Spleen (tissue), 7 donors: Measurements from ENCODE around the gene HINT3.
"Not testable (repeated sequence)": the region's sequence is repeated elsewhere in the genome, so short reads cannot be mapped to it uniquely, and the experiment has no call there.

Experiments used
- CTCF ChIP-seq, 11 experiments: fragments of 200-600 bp in 7 of 11; fragments of 450-650 bp in 4 of 11; sonication (generic) in 4 of 11; IDR thresholded peaks in 8 of 11; conservative IDR thresholded peaks in 3 of 11; 1 replicate in 7 of 11; 2 replicates in 4 of 11; pipeline versions ENCODE4 v1.4.0 to v1.8.0; 2016 to 2021; ENCODE audit warnings: antibody characterized with exemption in 11 of 11, inconsistent platforms in 4 of 11, mild to moderate bottlenecking in 1 of 11
- POLR2A ChIP-seq, 3 donors: fragments of 450-650 bp; IDR thresholded peaks; one replicate each; pipeline ENCODE4 v1.5.1; 2017; ENCODE audit warnings: antibody characterized with exemption in 3 of 3, mild to moderate bottlenecking in 1 of 3
- POLR2AphosphoS5 ChIP-seq, 3 donors: sonication (generic); formaldehyde crosslinking; IDR thresholded peaks; one replicate each; pipeline ENCODE4 v1.5.1; 2017; ENCODE audit warnings: antibody characterized with exemption in 3 of 3
- donor health status: DM: no; HTN: no; CAD: no; lungs with moderate emphysema.
- donor health status: DM: no; HTN: no; CAD: no.
- donor health status: DM: no; HTN: no; CAD: no.

GRCh38 chr6:126023474-126023873 lies 66.9 kb downstream of the HINT3 start:
- TF ChIP-seq CTCF (IDR thresholded peaks at IDR 0.05 in 8 of 11, conservative IDR thresholded peaks at IDR 0.05 in 3 of 11); POLR2AphosphoS5 (IDR thresholded peaks at IDR 0.05); POLR2A (IDR thresholded peaks at IDR 0.05): not testable (repeated sequence)
